H9 (cell line): ENCODE measurements around the gene PHF10. TPM values are rescaled to one million over a fixed set of nuclear protein-coding genes. Genes with fewer than 3 reads are reported as not detected.
A peak's percentile ranks its signal among the peaks of the same experiment; 100 is the strongest.

Source experiments
- DNase-seq: peaks from one replicate; pipeline ENCODE4 v3.0.0-alpha.2; 2017
- H2AFZ ChIP-seq: one replicate; pipeline ENCODE4 v1.6.1; 2013; ENCODE audit warnings: mild to moderate bottlenecking, low read length, control low read depth, moderate library complexity
- H2AK5ac ChIP-seq: 2 replicates; pipeline ENCODE4 v1.6.1; 2013; ENCODE audit warnings: low read length, control low read depth, mixed read lengths; ENCODE audit not compliant: insufficient read length
- H2BK120ac ChIP-seq: one replicate; pipeline ENCODE4 v1.6.1; 2013; ENCODE audit warnings: low read depth, mild to moderate bottlenecking, low read length, control low read depth, inconsistent platforms; ENCODE audit not compliant: poor library complexity, severe bottlenecking
- H2BK12ac ChIP-seq: 2 replicates; pipeline ENCODE4 v1.6.1; 2013; ENCODE audit warnings: low read length, control low read depth, mixed read lengths, low read depth; ENCODE audit not compliant: insufficient read length
- H2BK15ac ChIP-seq: 2 replicates; pipeline ENCODE4 v1.6.1; 2013; ENCODE audit warnings: low read depth, low read length, control low read depth
- H2BK20ac ChIP-seq: one replicate; pipeline ENCODE4 v1.6.1; 2013; ENCODE audit warnings: low read depth, mild to moderate bottlenecking, low read length, control low read depth, inconsistent platforms; ENCODE audit not compliant: poor library complexity, severe bottlenecking
- H2BK5ac ChIP-seq: 2 replicates; pipeline ENCODE4 v1.6.1; 2013; ENCODE audit warnings: low read length, control low read depth, mixed read lengths; ENCODE audit not compliant: insufficient read length
- H3K14ac ChIP-seq: 2 replicates; pipeline ENCODE4 v1.6.1; 2013; ENCODE audit warnings: low read length, control low read depth; ENCODE audit not compliant: insufficient read depth
- H3K18ac ChIP-seq: 2 replicates; pipeline ENCODE4 v1.6.1; 2013; ENCODE audit warnings: low read depth, mild to moderate bottlenecking, mixed read lengths, low read length, control low read depth; ENCODE audit not compliant: insufficient read length
- H3K23ac ChIP-seq: 2 replicates; pipeline ENCODE4 v1.6.1; 2013; ENCODE audit warnings: low read length, control low read depth, mixed read lengths, low read depth; ENCODE audit not compliant: insufficient read length
- H3K23me2 ChIP-seq: 2 replicates; pipeline ENCODE4 v1.6.1; 2013; ENCODE audit warnings: low read depth, mild to moderate bottlenecking, mixed read lengths, low read length, control low read depth; ENCODE audit not compliant: insufficient read length, poor library complexity, severe bottlenecking
- H3K27ac ChIP-seq: 2 replicates; pipeline ENCODE4 v1.5.1; 2013; ENCODE audit warnings: low read length, control low read depth, mixed read lengths, low read depth; ENCODE audit not compliant: insufficient read length
- H3K27me3 ChIP-seq: 2 replicates; pipeline ENCODE4 v1.6.1; 2013; ENCODE audit warnings: low read length, control low read depth, inconsistent platforms; ENCODE audit not compliant: insufficient read depth
- H3K4ac ChIP-seq: 2 replicates; pipeline ENCODE4 v1.6.1; 2013; ENCODE audit warnings: low read depth, mild to moderate bottlenecking, control low read depth, inconsistent platforms, low read length, moderate library complexity
- H3K4me1 ChIP-seq: 2 replicates; pipeline ENCODE4 v1.6.1; 2013; ENCODE audit warnings: low read length, control low read depth, inconsistent platforms; ENCODE audit not compliant: insufficient read depth
- H3K4me2 ChIP-seq: 2 replicates; pipeline ENCODE4 v1.6.1; 2013; ENCODE audit warnings: low read length, control low read depth, mixed read lengths; ENCODE audit not compliant: insufficient read length, insufficient read depth
- H3K56ac ChIP-seq: 2 replicates; pipeline ENCODE4 v1.6.1; 2013; ENCODE audit warnings: low read depth, mild to moderate bottlenecking, mixed read lengths, low read length, control low read depth; ENCODE audit not compliant: insufficient read length
- H3K79me1 ChIP-seq: 2 replicates; pipeline ENCODE4 v1.6.1; 2013; ENCODE audit warnings: low read depth, mild to moderate bottlenecking, moderate library complexity, low read length, control low read depth, inconsistent platforms; ENCODE audit not compliant: insufficient read depth, poor library complexity, severe bottlenecking
- H3K79me2 ChIP-seq: 2 replicates; pipeline ENCODE4 v1.6.1; 2013; ENCODE audit warnings: low read length, control low read depth, inconsistent platforms; ENCODE audit not compliant: insufficient read depth
- H3K9ac ChIP-seq: 2 replicates; pipeline ENCODE4 v1.6.1; 2013; ENCODE audit warnings: low read length, control low read depth, mixed read lengths; ENCODE audit not compliant: insufficient read length; ENCODE audit errors: extremely low read depth
- H3K9me3 ChIP-seq: one replicate; pipeline ENCODE4 v1.6.1; 2013; ENCODE audit warnings: low read depth, low read length, inconsistent platforms; ENCODE audit not compliant: control insufficient read depth
- H3T11ph ChIP-seq: one replicate; pipeline ENCODE4 v1.6.1; 2013; ENCODE audit warnings: mild to moderate bottlenecking, low read length, control low read depth, inconsistent platforms
- H4K20me1 ChIP-seq: one replicate; pipeline ENCODE4 v1.6.1; 2013; ENCODE audit not compliant: control insufficient read depth, insufficient read length, insufficient read depth
- H4K5ac ChIP-seq: 2 replicates; pipeline ENCODE4 v1.6.1; 2013; ENCODE audit warnings: low read depth, mild to moderate bottlenecking, mixed read lengths, low read length, control low read depth; ENCODE audit not compliant: insufficient read length
- H4K8ac ChIP-seq: replicated peaks from 2 replicates; pipeline ENCODE4 v1.6.1; 2013; ENCODE audit warnings: low read length, control low read depth, mixed read lengths, low read depth; ENCODE audit not compliant: insufficient read length
- H4K91ac ChIP-seq: 2 replicates; pipeline ENCODE4 v1.6.1; 2013; ENCODE audit warnings: low read depth, mild to moderate bottlenecking, moderate library complexity, mixed read lengths, low read length, control low read depth; ENCODE audit not compliant: insufficient read length
- H3K27ac Mint-ChIP-seq, 3 experiments: 2 replicates in 2 of 3; 3 replicates in 1 of 3; pipeline ENCODE4 v1.8.0; 2020 to 2021; ENCODE audit warnings: mixed read lengths in 3 of 3, mild to moderate bottlenecking in 1 of 3, moderate library complexity in 1 of 3
- H3K27me3 Mint-ChIP-seq: 2 replicates; pipeline ENCODE4 v1.8.0; 2021; ENCODE audit warnings: low read depth, mild to moderate bottlenecking, moderate library complexity, mixed read lengths
- H3K36me3 Mint-ChIP-seq, 3 experiments: 2 replicates in 2 of 3; 3 replicates in 1 of 3; pipeline ENCODE4 v1.8.0; 2020 to 2021; ENCODE audit warnings: low read depth in 3 of 3, mixed read lengths in 3 of 3; ENCODE audit not compliant: insufficient read depth in 1 of 3
- H3K4me1 Mint-ChIP-seq, 2 experiments: 2 replicates each; pipeline ENCODE4 v1.8.0; 2020; ENCODE audit warnings: mixed read lengths in 2 of 2
- H3K4me3 Mint-ChIP-seq, 2 experiments: 2 replicates in 1 of 2; 3 replicates in 1 of 2; pipeline ENCODE4 v1.8.0; 2020 to 2021; ENCODE audit warnings: mild to moderate bottlenecking in 2 of 2, mixed read lengths in 2 of 2, moderate library complexity in 1 of 2
- H3K9me3 Mint-ChIP-seq, 2 experiments: 2 replicates in 1 of 2; 3 replicates in 1 of 2; pipeline ENCODE4 v1.8.0; 2020; ENCODE audit warnings: mild to moderate bottlenecking in 2 of 2, mixed read lengths in 2 of 2, moderate library complexity in 1 of 2
- WGBS: extraction: QIAGEN DNeasy Blood & Tissue Kit; methylation state at CpG from one replicate; pipeline ENCODE4 v1.1.7; 2013; ENCODE audit warnings: missing lambda C conversion rate, low lambda C conversion rate, mixed read lengths; ENCODE audit not compliant: insufficient read length; ENCODE audit errors: extremely low coverage; 5-methylcytosine and 5-hydroxymethylcytosine counted together
- total RNA-seq: library from RNA; stranded (reverse); gene quantifications from 2 replicates; pipeline ENCODE4 v1.2.1, GENCODE V29; 2021
- TF ChIP-seq, protein P1 (sequence below): fragments of 200-600 bp; sonication (generic); conservative IDR thresholded peaks from 3 replicates; pipeline ENCODE4 v1.8.0; 2021; ENCODE audit warnings: antibody characterized with exemption, mild to moderate bottlenecking

PHF10 gene
- total RNA-seq, 1 experiment from 2014 or later = 59.0 TPM

DNA sequence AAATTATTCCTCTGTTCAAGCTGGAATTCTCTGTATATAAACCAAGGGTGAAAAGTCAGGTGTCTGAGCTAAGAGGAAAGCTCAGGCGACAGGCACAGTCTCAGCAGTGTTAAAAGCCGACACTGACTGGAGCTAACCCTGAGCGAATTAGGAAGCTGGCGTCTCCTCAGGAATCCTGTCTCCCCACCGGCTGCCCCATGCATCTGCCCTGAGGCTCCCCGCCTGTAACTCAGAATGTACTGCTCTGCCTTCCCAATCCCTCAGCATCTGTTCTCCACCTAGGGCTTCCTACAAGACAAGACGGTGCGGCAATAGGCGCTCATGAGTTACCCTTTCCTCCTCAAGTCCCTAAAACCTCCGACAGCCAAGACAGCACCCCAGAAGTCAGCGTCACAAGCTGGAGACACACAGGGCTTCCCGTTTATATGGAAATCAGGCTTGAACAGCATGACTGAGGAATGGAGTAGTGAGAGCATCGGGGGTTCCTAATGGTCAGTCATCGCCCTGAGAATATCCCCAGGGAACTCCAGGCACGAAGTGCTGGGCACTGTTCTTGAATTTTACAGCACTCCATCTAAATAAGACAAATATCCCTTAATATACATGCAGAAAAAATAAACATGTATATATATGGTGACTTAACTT is 56.0 kb downstream of the PHF10 start:
- Histone ChIP-seq H2AFZ (no peak overlapping the region), H4K8ac (no peak overlapping the region), H3K4ac (no peak overlapping the region), H3K9ac (no peak overlapping the region), H3K27ac (no peak overlapping the region), H2BK120ac (no peak overlapping the region), H2BK20ac (no peak overlapping the region), H3K23ac (no peak overlapping the region), H3T11ph (no peak overlapping the region), H2BK5ac (no peak overlapping the region), H3K18ac (no peak overlapping the region), H3K79me1 (no peaks in the 10 kb centered on the region), H3K23me2 (no peaks in the 10 kb centered on the region), H3K27me3 (no peaks in the 10 kb centered on the region), H3K79me2 (no peaks in the 10 kb centered on the region), H4K20me1 (no peaks in the 10 kb centered on the region), H3K4me2 (no peak overlapping the region), H3K14ac (no peak overlapping the region; the same call in 1 of the 2 replicates), H3K56ac (no peak overlapping the region), H2AK5ac (no peak overlapping the region), H3K9me3 (no peaks in the 10 kb centered on the region), H3K4me1 (no peaks in the 10 kb centered on the region), H4K91ac (no peak overlapping the region), H2BK15ac (no peak overlapping the region), H4K5ac (no peak overlapping the region), H2BK12ac (no peak overlapping the region)
- Mint-ChIP-seq H3K27me3 (no peaks in the 10 kb centered on the region), H3K9me3 (no peaks in the 10 kb centered on the region; a peak in 2 of 5 replicates), H3K4me1 (peaks cover 10 to 11% of the 10 kb centered on the region in 2 experiments), H3K27ac (peak overlapping the region in 2 of 3 experiments; percentile 7 to 90; a peak in 3 of 7 replicates), H3K4me3 (no peak overlapping the region), H3K36me3 (peaks cover 28 to 82% (median 60%) of the 10 kb centered on the region in 3 experiments)
- WGBS = no CpG with 5 or more reads among the region's 15 CpGs
- TF ChIP-seq, protein P1, sequence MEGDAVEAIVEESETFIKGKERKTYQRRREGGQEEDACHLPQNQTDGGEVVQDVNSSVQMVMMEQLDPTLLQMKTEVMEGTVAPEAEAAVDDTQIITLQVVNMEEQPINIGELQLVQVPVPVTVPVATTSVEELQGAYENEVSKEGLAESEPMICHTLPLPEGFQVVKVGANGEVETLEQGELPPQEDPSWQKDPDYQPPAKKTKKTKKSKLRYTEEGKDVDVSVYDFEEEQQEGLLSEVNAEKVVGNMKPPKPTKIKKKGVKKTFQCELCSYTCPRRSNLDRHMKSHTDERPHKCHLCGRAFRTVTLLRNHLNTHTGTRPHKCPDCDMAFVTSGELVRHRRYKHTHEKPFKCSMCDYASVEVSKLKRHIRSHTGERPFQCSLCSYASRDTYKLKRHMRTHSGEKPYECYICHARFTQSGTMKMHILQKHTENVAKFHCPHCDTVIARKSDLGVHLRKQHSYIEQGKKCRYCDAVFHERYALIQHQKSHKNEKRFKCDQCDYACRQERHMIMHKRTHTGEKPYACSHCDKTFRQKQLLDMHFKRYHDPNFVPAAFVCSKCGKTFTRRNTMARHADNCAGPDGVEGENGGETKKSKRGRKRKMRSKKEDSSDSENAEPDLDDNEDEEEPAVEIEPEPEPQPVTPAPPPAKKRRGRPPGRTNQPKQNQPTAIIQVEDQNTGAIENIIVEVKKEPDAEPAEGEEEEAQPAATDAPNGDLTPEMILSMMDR = no peak
- DNase-seq = peak; percentile 25
